HG02938 (cell line): ENCODE results near the gene SURF4.
A peak's percentile ranks its signal among the peaks of the same experiment; 100 is the strongest.
"Not testable (repeated sequence)": the region's sequence is repeated elsewhere in the genome, so short reads cannot be mapped to it uniquely, and the experiment has no call there.

Source experiments
- ATAC-seq: cut with Tn5 transposase; IDR thresholded peaks from one replicate; pipeline ENCODE4 v1.9.1; 2021; ENCODE audit warnings: mild to moderate bottlenecking, moderate library complexity; ENCODE audit not compliant: unreplicated experiment

Gene SURF4

GRCh38 chr9:133335924-133336811, 39.7 kb downstream of the SURF4 start, which contains the start of gene SURF6:
Gene SURF6 (minus strand): TSS chr9:133336188. CDS start chr9:133336132, 56 bp downstream.
- ATAC-seq: peak; percentile 76

- ATAC-seq: not testable (repeated sequence)
These were observed 41.0 kb downstream of the SURF4 start for GRCh38 chr9:133334888-133335287.

- no peak for ATAC-seq
These were observed 41.7 kb downstream of the SURF4 start for GRCh38 chr9:133334161-133334560.

- no peak for ATAC-seq
These were observed 42.3 kb downstream of the SURF4 start for GRCh38 chr9:133333566-133333965.

- ATAC-seq: no peak
These were observed 42.8 kb downstream of the SURF4 start for GRCh38 chr9:133333011-133333410.

- no peak for ATAC-seq
These were observed 43.5 kb downstream of the SURF4 start for GRCh38 chr9:133332381-133332730.

GRCh38 chr9:133331641-133332380, 44.0 kb downstream of the SURF4 start:
- ATAC-seq: no peak

- no peak for ATAC-seq
These were observed 44.6 kb downstream of the SURF4 start for GRCh38 chr9:133331221-133331620.

- ATAC-seq: not testable (repeated sequence)
These were observed 46.3 kb downstream of the SURF4 start for GRCh38 chr9:133329306-133330156.

- no peak for ATAC-seq
These were observed 47.9 kb downstream of the SURF4 start for GRCh38 chr9:133327834-133328484.

- ATAC-seq: not testable (repeated sequence)
These were observed 48.8 kb downstream of the SURF4 start for GRCh38 chr9:133327021-133327420.

- ATAC-seq: no peak
These were observed 51.7 kb downstream of the SURF4 start for GRCh38 chr9:133323991-133324703.

- ATAC-seq: no peak
These were observed 52.6 kb downstream of the SURF4 start for GRCh38 chr9:133323211-133323610.

GRCh38 chr9:133322701-133323100, 53.2 kb downstream of the SURF4 start:
- ATAC-seq: no peak

GRCh38 chr9:133321411-133321935, 54.4 kb downstream of the SURF4 start:
- ATAC-seq: no peak

- ATAC-seq: no peak
These were observed 55.4 kb downstream of the SURF4 start for GRCh38 chr9:133320421-133320881.

GRCh38 chr9:133317551-133317950, 58.3 kb downstream of the SURF4 start:
- not testable (repeated sequence) for ATAC-seq

GRCh38 chr9:133315997-133316396, 59.9 kb downstream of the SURF4 start:
- no peak for ATAC-seq
